Transverse colon (tissue), 4 donors: ENCODE measurements around the gene CASTOR1.
A peak's percentile ranks its signal among the peaks of the same experiment; 100 is the strongest.

Experiments
- POLR2AphosphoS5 ChIP-seq, 3 donors: sonication (generic); formaldehyde crosslinking; IDR thresholded peaks; one replicate each; pipeline ENCODE4 v1.6.1; 2016; ENCODE audit warnings: antibody characterized with exemption in 3 of 3
- TF ChIP-seq, protein P1 (sequence below), 5 experiments: fragments of 200-600 bp in 3 of 5; fragments of 450-650 bp in 2 of 5; sonication (generic) in 3 of 5; IDR thresholded peaks; 1 replicate in 2 of 5; 2 replicates in 3 of 5; pipeline ENCODE4 v1.5.1; 2016 to 2017; ENCODE audit warnings: antibody characterized with exemption in 5 of 5, inconsistent platforms in 3 of 5, mild to moderate bottlenecking in 2 of 5, moderate library complexity in 1 of 5

- TF ChIP-seq POLR2AphosphoS5 (IDR thresholded peaks at IDR 0.05), result no peak
- TF ChIP-seq, protein P1, sequence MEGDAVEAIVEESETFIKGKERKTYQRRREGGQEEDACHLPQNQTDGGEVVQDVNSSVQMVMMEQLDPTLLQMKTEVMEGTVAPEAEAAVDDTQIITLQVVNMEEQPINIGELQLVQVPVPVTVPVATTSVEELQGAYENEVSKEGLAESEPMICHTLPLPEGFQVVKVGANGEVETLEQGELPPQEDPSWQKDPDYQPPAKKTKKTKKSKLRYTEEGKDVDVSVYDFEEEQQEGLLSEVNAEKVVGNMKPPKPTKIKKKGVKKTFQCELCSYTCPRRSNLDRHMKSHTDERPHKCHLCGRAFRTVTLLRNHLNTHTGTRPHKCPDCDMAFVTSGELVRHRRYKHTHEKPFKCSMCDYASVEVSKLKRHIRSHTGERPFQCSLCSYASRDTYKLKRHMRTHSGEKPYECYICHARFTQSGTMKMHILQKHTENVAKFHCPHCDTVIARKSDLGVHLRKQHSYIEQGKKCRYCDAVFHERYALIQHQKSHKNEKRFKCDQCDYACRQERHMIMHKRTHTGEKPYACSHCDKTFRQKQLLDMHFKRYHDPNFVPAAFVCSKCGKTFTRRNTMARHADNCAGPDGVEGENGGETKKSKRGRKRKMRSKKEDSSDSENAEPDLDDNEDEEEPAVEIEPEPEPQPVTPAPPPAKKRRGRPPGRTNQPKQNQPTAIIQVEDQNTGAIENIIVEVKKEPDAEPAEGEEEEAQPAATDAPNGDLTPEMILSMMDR (IDR thresholded peaks at IDR 0.05), result peak in 2 of 5 experiments; percentile 13 to 35
Observed at GRCh38 chr22:30246814-30247376, 42.4 kb downstream of the CASTOR1 start.
